Activated T-cell treated with anti-CD3 and anti-CD28 coated beads, Interleukin-2, amount 50 U/mL, for 48 hours (primary cell): ENCODE data around the gene SYK.
"Not testable (repeated sequence)": the region's sequence is repeated elsewhere in the genome, so short reads cannot be mapped to it uniquely, and the experiment has no call there.

Experiments
- DNase-seq, 2 experiments: peaks; one replicate each; pipeline ENCODE4 v3.0.0-alpha.2; 2020

SYK gene

GRCh38 chr9:90801241-90801972 lies at the start of gene SYK:
TSS of gene SYK (plus strand) at chr9:90801819. CDS start at chr9:90843899, 42,080 bp downstream.
- peak in 1 of 2 experiments; percentile 18 for DNase-seq

DNA sequence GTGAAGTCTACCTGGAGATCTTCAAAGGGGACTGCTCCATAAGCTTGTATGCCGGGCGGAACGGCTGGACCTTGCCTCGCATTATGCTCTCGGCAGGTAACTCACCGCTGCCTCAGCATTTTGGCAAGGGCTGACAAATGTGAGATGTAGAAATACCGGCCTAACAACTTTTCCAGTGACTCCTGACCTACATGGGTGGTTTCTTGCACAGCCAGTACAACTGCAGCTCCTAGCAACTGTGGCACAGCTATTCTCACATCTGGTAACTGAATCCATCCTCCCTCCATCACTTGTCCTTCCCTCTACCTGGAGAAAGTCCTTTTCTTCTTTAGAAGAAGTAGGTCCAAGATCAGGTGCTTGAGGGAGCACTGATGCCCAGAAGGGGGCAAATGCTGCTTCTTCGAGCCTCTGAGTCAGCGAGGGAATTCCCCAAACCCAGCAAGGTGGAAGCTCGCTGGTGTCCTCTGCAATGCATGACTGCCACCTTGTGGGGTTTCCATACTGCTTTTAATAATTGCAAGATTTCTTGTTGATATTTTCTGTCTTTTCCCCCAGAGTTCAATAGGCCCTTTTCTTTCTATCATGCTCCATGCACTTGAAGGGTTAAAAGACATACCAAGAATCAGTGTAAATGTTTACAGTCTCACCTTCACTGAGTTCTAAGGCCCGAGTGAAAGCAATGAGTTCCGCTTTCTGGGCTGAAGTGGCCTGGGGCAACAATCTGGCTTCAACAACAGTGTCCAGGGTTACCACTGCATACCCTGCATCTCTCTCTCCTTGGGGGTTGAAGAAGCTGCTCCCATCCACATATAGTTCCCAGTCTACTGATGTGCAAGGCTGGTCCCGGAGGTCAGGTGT lies 45.9 kb upstream of the SYK start:
- peak; percentile 71 to 79 for DNase-seq

GRCh38 chr9:90760577-90760976 lies 41.0 kb upstream of the SYK start:
- not testable (repeated sequence) for DNase-seq

DNA sequence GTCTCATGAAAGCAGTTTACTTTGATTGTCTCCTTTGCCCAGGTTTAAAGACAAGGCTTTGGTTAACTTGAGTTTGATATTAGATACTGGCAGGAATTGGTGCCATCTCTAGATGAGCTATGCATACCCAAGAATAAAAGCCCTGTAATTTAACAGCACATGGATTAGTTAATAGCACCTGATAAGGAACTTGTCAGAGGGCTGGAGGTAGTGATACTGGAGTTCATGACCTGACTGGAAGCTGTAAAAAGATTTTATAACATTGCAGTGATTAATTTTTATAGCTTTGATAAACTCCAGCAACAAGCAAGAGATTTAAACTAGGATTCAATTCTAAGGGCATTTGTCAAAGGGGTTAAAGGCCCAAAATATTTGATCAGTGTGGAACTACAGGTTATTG lies 34.9 kb upstream of the SYK start:
- DNase-seq, result no peak

- no peak for DNase-seq
These were observed 34.0 kb upstream of the SYK start for GRCh38 chr9:90767523-90768100.

GRCh38 chr9:90770182-90770738 lies 31.4 kb upstream of the SYK start:
- no peak for DNase-seq

DNA sequence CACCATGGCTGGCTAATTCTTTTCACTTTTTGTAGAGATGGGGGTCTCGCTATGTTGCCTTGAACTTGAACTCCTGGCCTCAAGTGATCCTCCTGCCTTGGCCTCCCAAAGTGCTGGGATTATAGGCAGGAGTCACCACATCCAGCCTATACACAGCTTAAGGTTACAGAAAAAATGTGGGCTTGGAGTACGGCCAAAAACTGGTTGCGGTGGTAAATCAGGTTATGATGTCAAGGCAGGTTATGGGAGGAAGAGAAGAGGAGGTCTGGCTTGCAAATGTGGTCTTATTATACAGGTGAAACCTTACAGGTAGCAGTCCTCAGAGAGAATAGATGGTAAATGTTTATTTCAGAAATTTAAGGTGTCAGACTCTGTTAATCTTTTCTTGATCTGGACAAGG lies 30.7 kb upstream of the SYK start:
- no peak for DNase-seq

- no peak for DNase-seq
These were observed 29.2 kb upstream of the SYK start for GRCh38 chr9:90772386-90772785.

GRCh38 chr9:90773617-90774016 lies 28.0 kb upstream of the SYK start:
- DNase-seq, result no peak

DNA sequence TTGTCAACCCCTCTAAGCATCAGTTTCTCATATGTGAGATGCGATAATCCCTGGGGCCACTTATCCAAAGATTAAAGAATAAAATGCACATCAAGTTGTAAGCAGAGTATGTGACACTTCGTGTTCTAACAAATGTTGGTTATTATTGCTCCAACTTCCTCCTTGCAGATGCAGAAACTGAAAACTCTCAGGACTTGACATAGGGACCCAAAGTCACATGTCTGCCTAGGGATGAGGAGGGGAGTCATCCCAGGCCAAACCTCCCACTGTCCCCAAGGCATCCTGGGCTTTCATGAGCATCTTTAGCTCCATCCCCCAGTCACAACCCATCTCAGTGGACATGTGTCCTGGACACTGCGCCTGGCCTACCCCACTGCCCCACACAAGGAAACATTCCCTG lies 27.5 kb upstream of the SYK start:
- DNase-seq, result no peak

DNA sequence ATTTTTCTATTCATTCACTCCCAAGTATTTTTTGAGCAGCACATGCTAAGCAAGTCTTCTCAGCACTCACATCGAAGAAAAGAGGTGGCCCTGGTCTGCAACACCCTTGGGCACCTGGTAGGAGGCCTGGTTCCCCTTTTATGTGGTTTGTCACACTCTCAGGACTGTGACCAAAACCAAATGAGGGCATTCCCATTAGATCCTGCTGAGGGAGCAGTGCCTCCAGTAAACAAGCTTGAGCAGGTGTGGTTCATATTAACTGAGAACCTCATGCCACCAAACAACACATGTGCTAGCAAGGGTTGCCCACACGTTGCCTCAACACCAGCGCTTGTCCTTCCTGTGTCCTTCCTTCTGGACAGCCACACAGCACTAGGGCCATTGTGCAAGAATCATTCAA lies 26.9 kb upstream of the SYK start:
- DNase-seq, result no peak

DNA sequence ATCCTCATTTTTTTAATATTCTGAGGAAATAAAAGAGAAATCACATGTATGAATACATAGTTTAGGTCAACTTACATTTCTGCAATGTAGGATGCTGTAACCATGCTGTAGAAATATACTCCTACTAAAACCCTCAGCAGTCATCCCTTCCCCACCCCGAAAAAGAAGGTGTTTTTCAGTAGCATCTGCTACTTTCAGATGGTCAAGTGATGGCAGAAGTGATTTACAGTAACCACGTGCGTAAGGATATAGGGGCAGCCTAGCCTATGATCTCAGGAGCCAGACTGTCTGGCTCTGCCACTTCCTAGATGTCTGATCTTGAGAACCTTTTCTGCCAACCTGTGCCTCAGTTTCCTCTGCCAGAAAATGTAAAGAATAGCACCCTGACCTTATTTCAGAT lies 26.0 kb upstream of the SYK start:
- DNase-seq, result no peak

DNA sequence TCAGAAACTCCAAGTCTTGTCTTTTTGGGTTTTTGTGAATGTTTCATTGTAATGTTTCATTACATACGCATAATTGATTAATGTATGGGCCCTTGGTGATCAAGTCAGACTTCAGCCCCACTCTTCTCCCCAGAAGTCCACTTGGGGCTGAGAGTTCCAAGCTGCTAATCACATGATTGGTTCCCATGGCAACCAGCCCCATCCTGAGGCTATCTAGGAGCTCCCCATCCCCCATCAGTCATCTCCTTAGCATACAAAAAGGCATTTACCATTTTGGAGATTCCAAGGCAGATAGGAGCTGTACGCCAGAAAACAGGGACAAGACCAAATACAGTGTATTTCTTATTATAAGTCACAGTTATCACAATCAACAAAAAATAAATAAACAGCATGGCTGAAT lies 22.9 kb upstream of the SYK start:
- DNase-seq, result no peak

- no peak for DNase-seq
These were observed 18.1 kb upstream of the SYK start for GRCh38 chr9:90783552-90783951.

- DNase-seq, result no peak
These were observed 17.7 kb upstream of the SYK start for GRCh38 chr9:90783964-90784363.

DNA sequence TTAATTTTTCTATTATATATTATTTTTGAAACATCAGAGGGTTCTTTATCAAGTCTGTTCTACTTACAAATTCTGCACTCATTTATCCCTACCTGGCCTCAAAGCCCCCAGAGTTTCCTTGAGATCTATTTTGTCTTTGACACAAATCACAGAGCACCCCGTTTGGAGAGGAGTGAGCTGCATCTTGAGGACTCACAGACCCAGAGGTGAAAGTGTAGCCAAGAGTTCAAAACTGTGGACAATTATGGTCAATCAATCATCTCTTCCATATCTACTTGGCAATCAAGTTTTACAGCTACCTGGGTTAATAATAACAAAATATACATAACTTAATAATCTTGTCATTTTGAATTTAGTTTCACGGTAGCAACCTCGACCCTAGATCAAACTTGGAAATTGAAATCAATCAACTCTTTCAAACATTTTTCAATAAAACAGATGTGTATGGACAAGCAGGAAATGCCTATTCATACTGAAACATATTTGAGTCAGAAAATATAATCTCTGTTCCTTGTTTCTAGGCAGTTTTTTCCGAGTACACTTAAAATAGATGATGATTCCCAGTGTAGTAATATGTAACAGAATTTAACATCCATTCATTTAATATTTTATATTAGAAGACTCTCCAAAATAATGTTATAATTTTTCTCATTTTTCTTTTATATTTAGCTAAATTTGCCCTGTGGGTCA lies 13.7 kb upstream of the SYK start:
- no peak for DNase-seq

DNA sequence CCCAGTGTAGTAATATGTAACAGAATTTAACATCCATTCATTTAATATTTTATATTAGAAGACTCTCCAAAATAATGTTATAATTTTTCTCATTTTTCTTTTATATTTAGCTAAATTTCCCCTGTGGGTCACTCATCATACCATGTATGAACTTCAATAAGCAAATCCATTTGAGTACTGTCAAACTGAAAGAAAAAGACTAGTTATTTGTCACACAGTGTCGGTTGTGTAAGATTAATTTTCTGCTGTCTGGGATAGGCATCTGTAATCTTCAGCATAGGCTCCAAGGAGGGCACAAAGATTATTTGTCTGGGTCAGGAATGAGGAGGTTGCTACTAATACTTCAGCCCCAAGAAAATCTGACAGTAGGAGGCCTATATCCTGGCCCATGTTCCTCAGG lies 13.1 kb upstream of the SYK start:
- not testable (repeated sequence) for DNase-seq

DNA sequence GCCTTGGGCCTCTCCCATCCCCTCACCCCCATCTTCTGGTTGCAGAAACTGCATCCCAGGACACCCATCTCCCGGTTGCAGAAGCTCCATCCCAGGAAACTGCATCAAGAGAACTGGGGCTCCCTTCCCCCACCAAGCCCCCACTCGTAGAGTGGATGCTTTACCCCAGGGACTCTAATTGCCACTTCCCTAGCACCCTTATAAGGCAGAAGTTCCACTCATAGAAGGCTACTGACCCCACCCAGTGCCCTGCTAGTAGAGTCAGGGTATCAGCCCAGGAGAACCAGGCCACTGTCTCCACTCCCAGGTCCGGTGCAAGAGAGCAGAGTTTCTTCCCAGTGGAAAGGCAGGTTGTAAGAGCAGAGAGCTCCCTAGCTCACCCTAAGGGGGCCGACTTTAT lies 12.2 kb upstream of the SYK start:
- no peak for DNase-seq

- no peak for DNase-seq
These were observed 11.8 kb upstream of the SYK start for GRCh38 chr9:90789862-90790261.

DNA sequence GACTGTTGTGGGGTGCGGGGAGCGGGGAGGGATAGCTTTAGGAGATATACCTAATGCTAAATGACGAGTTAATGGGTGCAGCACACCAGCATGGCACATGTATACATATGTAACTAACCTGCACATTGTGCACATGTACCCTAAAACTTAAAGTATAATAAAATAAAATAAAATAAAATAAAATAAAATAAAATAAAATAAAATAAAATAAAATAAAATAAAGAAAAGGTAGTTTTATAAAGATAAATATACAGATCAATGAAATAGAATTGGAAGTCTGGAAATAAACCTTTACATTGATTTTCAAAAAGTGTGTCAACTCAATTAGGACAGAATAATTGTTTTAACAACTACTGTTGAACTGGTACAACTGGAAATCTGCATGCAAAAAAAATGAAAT lies 8.6 kb upstream of the SYK start:
- not testable (repeated sequence) for DNase-seq

GRCh38 chr9:90793729-90794128 lies 7.9 kb upstream of the SYK start:
- DNase-seq, result no peak

GRCh38 chr9:90795084-90795483 lies 6.5 kb upstream of the SYK start:
- no peak for DNase-seq

GRCh38 chr9:90795871-90796317 lies 5.7 kb upstream of the SYK start:
- no peak for DNase-seq
